Smooth muscle cell (in vitro differentiated cells): ENCODE data around the gene ARHGAP10. TPM values are rescaled to one million over a fixed set of nuclear protein-coding genes. Genes with fewer than 3 reads are reported as not detected.

Source experiments
- DNase-seq: peaks from one replicate; lab custom pipeline; 2025; ENCODE audit not compliant: unreplicated experiment; lab: John Stamatoyannopoulos, UW
- H2AFZ ChIP-seq: fragments of 200-600 bp; sonication (generic); 2 replicates; pipeline ENCODE4 v1.6.0; 2016; ENCODE audit warnings: antibody characterized with exemption, low read depth, mild to moderate bottlenecking
- H3F3A ChIP-seq: fragments of 200-600 bp; sonication (generic); 2 replicates; pipeline ENCODE4 v1.6.0; 2017; ENCODE audit warnings: antibody characterized with exemption, low read depth
- H3K27ac ChIP-seq: fragments of 200-600 bp; sonication (generic); 2 replicates; pipeline ENCODE4 v1.5.1; 2016; ENCODE audit warnings: low read depth, mild to moderate bottlenecking
- H3K27me3 ChIP-seq: fragments of 200-600 bp; sonication (generic); 2 replicates; pipeline ENCODE4 v1.6.1; 2016; ENCODE audit warnings: low read depth, mild to moderate bottlenecking
- H3K36me3 ChIP-seq: fragments of 200-600 bp; sonication (generic); 2 replicates; pipeline ENCODE4 v1.5.1; 2016; ENCODE audit warnings: low read depth
- H3K4me1 ChIP-seq: fragments of 200-600 bp; sonication (generic); 2 replicates; pipeline ENCODE4 v1.5.1; 2016; ENCODE audit warnings: low read depth
- H3K4me2 ChIP-seq: fragments of 200-600 bp; sonication (generic); 2 replicates; pipeline ENCODE4 v1.6.0; 2016; ENCODE audit warnings: mild to moderate bottlenecking
- H3K4me3 ChIP-seq: fragments of 200-600 bp; sonication (generic); 2 replicates; pipeline ENCODE4 v1.5.1; 2016; ENCODE audit warnings: mild to moderate bottlenecking
- H3K79me2 ChIP-seq: fragments of 200-600 bp; sonication (generic); 2 replicates; pipeline ENCODE4 v1.6.0; 2016; ENCODE audit warnings: low read depth, mild to moderate bottlenecking
- H3K9ac ChIP-seq: fragments of 200-600 bp; sonication (generic); 2 replicates; pipeline ENCODE4 v1.6.0; 2016; ENCODE audit warnings: low read depth
- H3K9me3 ChIP-seq: fragments of 200-600 bp; sonication (generic); replicated peaks from 2 replicates; pipeline ENCODE4 v1.5.1; 2016; ENCODE audit warnings: low read depth
- H4K20me1 ChIP-seq: fragments of 200-600 bp; sonication (generic); 2 replicates; pipeline ENCODE4 v1.6.0; 2016; ENCODE audit warnings: low read depth
- WGBS: methylation state at CpG from one replicate; pipeline ENCODE4 v1.1.7; 2016; ENCODE audit warnings: low lambda C conversion rate; 5-methylcytosine and 5-hydroxymethylcytosine counted together
- polyA plus RNA-seq: library from polyadenylated mRNA; unstranded; fragments of >200 nt; fragmentation: Nextera tagmentation; extraction: Ambion mirVana; gene quantifications from 2 replicates; pipeline ENCODE4 v1.2.1, GENCODE V29; 2016
- total RNA-seq: library from RNA; depleted of rRNA; stranded (reverse); fragments of >200 nt; gene quantifications from 2 replicates; pipeline ENCODE4 v1.2.3, GENCODE V29; 2014
- TF ChIP-seq, protein P1 (sequence below): fragments of 200-600 bp; sonication (generic); IDR thresholded peaks from 2 replicates; pipeline ENCODE4 v1.5.1; 2017; ENCODE audit warnings: borderline replicate concordance, mild to moderate bottlenecking, antibody characterized with exemption; ENCODE audit not compliant: insufficient read depth, poor library complexity, severe bottlenecking

Gene ARHGAP10
- total and polyA plus RNA-seq, 2 experiments from 2014 or later, result 6.2 to 11.6 TPM

- no peak overlapping the region for H3K4me3 ChIP-seq
- H3K79me2 ChIP-seq, result peaks cover 3% of the 10 kb centered on the region
- no peak overlapping the region for H2AFZ ChIP-seq
- H3K4me1 ChIP-seq, result peaks cover 4% of the 10 kb centered on the region
- H3K36me3 ChIP-seq, result no peaks in the 10 kb centered on the region
- TF ChIP-seq, protein P1, sequence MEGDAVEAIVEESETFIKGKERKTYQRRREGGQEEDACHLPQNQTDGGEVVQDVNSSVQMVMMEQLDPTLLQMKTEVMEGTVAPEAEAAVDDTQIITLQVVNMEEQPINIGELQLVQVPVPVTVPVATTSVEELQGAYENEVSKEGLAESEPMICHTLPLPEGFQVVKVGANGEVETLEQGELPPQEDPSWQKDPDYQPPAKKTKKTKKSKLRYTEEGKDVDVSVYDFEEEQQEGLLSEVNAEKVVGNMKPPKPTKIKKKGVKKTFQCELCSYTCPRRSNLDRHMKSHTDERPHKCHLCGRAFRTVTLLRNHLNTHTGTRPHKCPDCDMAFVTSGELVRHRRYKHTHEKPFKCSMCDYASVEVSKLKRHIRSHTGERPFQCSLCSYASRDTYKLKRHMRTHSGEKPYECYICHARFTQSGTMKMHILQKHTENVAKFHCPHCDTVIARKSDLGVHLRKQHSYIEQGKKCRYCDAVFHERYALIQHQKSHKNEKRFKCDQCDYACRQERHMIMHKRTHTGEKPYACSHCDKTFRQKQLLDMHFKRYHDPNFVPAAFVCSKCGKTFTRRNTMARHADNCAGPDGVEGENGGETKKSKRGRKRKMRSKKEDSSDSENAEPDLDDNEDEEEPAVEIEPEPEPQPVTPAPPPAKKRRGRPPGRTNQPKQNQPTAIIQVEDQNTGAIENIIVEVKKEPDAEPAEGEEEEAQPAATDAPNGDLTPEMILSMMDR, result no peak
- H3K9ac ChIP-seq, result no peak overlapping the region
- H3K4me2 ChIP-seq, result no peak overlapping the region
- no peak for DNase-seq
- H4K20me1 ChIP-seq, result no peaks in the 10 kb centered on the region
- WGBS, result 89% methylated on average over 2 of the region's 2 CpGs
- H3K9me3 ChIP-seq, result no peaks in the 10 kb centered on the region
- H3K27ac ChIP-seq, result no peak overlapping the region
- no peaks in the 10 kb centered on the region for H3K27me3 ChIP-seq
- H3F3A ChIP-seq, result peaks cover 7% of the 10 kb centered on the region
Measured at GRCh38 chr4:147821555-147821954, 89.7 kb downstream of the ARHGAP10 start.

DNA sequence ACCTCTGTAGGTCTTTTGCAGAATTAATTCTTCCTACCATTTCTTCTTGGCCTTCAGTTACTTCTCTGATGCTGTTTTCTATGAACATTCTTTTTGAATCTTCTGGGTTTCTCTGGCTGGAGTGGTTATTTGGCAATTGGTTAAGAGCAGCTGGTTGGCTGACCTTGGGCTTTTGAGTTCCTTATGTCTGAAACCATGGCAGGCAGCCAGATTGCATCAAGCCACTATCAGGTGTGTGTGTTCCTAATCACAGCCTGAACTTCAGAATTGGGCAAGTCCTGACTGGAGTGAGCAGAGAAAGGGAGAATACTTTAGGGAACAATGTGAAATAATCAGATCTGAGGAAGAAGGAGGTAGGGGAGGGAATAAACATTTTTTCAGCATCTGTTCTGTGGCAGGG is 90.2 kb downstream of the ARHGAP10 start:
- DNase-seq, result no peak

DNA sequence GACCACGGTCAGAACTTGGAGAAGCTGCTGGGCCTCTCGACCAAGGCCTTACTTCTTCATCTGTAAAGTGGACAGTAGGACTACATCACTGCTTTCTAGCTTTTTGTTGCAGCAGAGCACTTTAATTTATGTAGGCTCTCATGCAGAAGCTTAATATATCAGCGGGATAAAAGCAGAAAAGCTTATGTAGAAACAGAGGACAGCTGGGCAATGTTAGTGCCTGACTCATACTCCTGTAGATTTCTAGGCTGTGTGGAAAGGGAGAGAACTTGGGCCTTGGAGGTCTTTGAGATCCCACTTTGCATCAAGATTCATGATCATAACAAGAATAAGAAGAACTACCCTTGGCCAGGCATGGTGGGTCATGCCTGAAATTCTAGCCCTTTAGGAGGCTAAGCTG is 91.2 kb downstream of the ARHGAP10 start:
- Histone ChIP-seq H3K9me3 (no peaks in the 10 kb centered on the region), H3F3A (peaks cover 7% of the 10 kb centered on the region), H3K27ac (no peak overlapping the region), H3K4me2 (no peak overlapping the region), H3K9ac (no peak overlapping the region), H2AFZ (no peak overlapping the region), H3K79me2 (peaks cover 3% of the 10 kb centered on the region), H3K4me3 (no peak overlapping the region), H3K4me1 (peaks cover 11% of the 10 kb centered on the region), H3K36me3 (no peaks in the 10 kb centered on the region), H4K20me1 (no peaks in the 10 kb centered on the region), H3K27me3 (no peaks in the 10 kb centered on the region)
- TF ChIP-seq, protein P1, result no peak
- WGBS, result 81% methylated on average over 3 of the region's 3 CpGs
- DNase-seq, result no peak

More for the DNA sequence above, 90.2 kb downstream of the ARHGAP10 start:
- TF ChIP-seq, protein P1, result no peak
- Histone ChIP-seq H3K9me3 (no peaks in the 10 kb centered on the region), H3K36me3 (no peaks in the 10 kb centered on the region), H4K20me1 (no peaks in the 10 kb centered on the region), H2AFZ (no peak overlapping the region), H3K4me2 (no peak overlapping the region), H3K79me2 (peaks cover 3% of the 10 kb centered on the region), H3K27ac (no peak overlapping the region), H3K27me3 (no peaks in the 10 kb centered on the region), H3K9ac (no peak overlapping the region), H3K4me3 (no peak overlapping the region), H3F3A (peaks cover 7% of the 10 kb centered on the region), H3K4me1 (peaks cover 6% of the 10 kb centered on the region)

DNA sequence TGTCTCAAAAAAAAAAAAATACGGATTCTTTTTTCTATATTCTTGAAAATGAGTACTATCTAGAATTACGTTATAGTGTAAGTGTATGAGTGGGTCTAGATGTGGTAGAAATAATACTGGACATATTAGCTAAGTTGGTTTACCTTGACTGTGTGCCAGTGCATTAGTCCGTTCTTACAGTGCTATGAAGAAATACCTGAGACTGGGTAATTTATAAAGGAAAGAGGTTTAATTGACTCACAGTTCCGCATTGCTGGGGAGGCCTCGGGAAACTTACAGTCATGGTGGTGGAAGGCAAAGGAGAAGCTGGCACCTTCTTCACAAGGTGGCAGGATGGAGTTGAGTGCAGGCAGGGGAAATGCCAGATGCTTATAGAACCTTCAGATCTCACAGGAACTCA is 92.4 kb downstream of the ARHGAP10 start:
- H3K36me3 ChIP-seq, result no peaks in the 10 kb centered on the region
- H3K9ac ChIP-seq, result no peak overlapping the region
- H3F3A ChIP-seq, result peaks cover 7% of the 10 kb centered on the region
- no peaks in the 10 kb centered on the region for H4K20me1 ChIP-seq
- H3K79me2 ChIP-seq, result peaks cover 3% of the 10 kb centered on the region
- H2AFZ ChIP-seq, result no peak overlapping the region
- TF ChIP-seq, protein P1, result no peak
- DNase-seq, result no peak
- WGBS, result 98% methylated on average over 5 of the region's 5 CpGs
- H3K4me1 ChIP-seq, result peaks cover 11% of the 10 kb centered on the region
- no peaks in the 10 kb centered on the region for H3K27me3 ChIP-seq
- H3K9me3 ChIP-seq, result no peaks in the 10 kb centered on the region
- no peak overlapping the region for H3K27ac ChIP-seq
- H3K4me3 ChIP-seq, result no peak overlapping the region
- no peak overlapping the region for H3K4me2 ChIP-seq
